Rectal smooth muscle tissue (tissue), 1 donor: ENCODE results near the gene BORCS5.
A peak's percentile ranks its signal among the peaks of the same experiment; 100 is the strongest.
"Not testable (repeated sequence)": the region's sequence is repeated elsewhere in the genome, so short reads cannot be mapped to it uniquely, and the experiment has no call there.

Experiments
- H3K27ac ChIP-seq: one replicate; pipeline ENCODE4 v1.7.0; 2013; ENCODE audit warnings: low read depth, low read length, inconsistent platforms
- H3K27me3 ChIP-seq: one replicate; pipeline ENCODE4 v1.7.0; 2013; ENCODE audit warnings: low read length; ENCODE audit not compliant: control insufficient read depth, insufficient read depth
- H3K36me3 ChIP-seq: one replicate; pipeline ENCODE4 v1.7.0; 2013; ENCODE audit warnings: low read length; ENCODE audit not compliant: control insufficient read depth, insufficient read depth
- H3K4me1 ChIP-seq: one replicate; pipeline ENCODE4 v1.7.0; 2013; ENCODE audit warnings: low read length; ENCODE audit not compliant: control insufficient read depth, insufficient read depth
- H3K4me3 ChIP-seq: one replicate; pipeline ENCODE4 v1.7.0; 2013; ENCODE audit warnings: low read length
- H3K9ac ChIP-seq: one replicate; pipeline ENCODE4 v1.7.0; 2013; ENCODE audit warnings: low read length

BORCS5 gene

DNA sequence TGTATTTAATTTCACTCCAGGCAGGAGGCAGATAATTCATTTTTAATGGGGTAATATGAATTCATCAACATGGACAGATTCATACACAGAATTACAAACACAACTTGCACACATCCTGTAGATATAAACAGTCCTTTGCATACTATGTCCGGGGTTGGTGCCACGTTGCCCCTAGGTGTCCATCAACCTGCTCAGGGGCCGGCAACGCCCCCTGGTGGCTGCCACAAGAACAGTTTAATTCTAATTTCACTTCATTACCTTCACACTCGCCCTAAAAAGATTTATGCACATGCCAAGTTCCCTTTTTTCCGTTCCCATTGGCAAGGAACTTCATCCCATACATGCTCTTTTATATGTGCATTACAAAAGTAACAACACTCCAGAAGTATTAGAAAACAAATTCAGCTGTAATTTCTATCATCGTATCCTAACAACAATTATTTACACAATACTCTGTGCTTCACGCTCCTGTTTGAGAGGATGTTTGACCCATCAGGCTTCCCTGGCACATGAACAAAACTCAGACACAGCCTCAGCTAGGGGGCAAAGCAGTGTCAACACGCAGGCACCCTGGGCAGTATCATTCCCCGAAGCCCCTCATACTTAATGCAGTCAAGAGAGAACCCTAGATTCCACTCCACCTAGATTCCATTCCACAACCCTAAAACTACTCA lies 22.4 kb upstream of the BORCS5 start:
- Histone ChIP-seq H3K9ac (no peak overlapping the region), H3K36me3 (no peaks in the 10 kb centered on the region), H3K27me3 (no peaks in the 10 kb centered on the region), H3K4me1 (peaks cover 4% of the 10 kb centered on the region), H3K4me3 (no peak overlapping the region), H3K27ac (no peak overlapping the region)

DNA sequence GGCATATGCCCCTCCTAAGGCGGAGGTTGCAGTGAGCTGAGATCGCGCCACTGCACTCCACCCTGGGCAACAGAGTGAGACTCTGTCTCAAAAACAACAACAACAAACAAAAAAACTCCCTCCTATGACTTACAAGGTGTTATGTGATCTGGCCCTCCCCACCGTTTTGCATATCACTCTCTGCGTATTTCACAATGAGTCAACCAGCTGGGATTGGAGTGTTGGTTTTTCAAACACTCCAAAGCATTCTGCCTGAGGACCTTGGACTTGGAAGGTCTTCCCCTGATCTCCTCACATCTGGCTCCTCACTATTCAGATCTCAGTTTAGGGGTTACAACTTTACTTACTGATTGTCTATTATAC lies 20.8 kb upstream of the BORCS5 start:
- Histone ChIP-seq H3K27me3 (no peaks in the 10 kb centered on the region), H3K36me3 (no peaks in the 10 kb centered on the region), H3K9ac (no peak overlapping the region), H3K4me1 (peaks cover 4% of the 10 kb centered on the region), H3K4me3 (no peak overlapping the region), H3K27ac (no peak overlapping the region)

DNA sequence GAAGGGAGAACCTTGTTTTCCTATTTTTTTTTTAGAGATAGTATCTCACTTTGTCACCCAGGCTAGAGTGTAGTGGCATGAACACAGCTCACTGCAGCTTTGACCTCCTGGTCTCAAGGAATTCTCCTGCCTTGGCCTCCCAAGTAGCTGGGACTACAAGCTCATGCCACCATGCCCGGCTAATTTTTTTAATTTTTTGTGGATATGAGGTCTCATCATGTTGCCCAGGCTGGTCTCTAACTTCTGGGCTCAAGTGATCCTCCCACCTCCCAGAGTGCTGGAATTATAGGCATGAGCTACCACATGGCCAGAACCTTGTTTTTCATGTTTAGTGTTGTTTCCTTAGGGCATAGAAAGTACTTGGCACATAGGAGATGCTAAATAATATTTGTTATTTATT lies 20.4 kb upstream of the BORCS5 start:
- H3K27ac ChIP-seq = no peak overlapping the region
- H3K9ac ChIP-seq = no peak overlapping the region
- H3K4me1 ChIP-seq = peaks cover 4% of the 10 kb centered on the region
- H3K4me3 ChIP-seq = no peak overlapping the region
- no peaks in the 10 kb centered on the region for H3K27me3 ChIP-seq
- H3K36me3 ChIP-seq = no peaks in the 10 kb centered on the region

DNA sequence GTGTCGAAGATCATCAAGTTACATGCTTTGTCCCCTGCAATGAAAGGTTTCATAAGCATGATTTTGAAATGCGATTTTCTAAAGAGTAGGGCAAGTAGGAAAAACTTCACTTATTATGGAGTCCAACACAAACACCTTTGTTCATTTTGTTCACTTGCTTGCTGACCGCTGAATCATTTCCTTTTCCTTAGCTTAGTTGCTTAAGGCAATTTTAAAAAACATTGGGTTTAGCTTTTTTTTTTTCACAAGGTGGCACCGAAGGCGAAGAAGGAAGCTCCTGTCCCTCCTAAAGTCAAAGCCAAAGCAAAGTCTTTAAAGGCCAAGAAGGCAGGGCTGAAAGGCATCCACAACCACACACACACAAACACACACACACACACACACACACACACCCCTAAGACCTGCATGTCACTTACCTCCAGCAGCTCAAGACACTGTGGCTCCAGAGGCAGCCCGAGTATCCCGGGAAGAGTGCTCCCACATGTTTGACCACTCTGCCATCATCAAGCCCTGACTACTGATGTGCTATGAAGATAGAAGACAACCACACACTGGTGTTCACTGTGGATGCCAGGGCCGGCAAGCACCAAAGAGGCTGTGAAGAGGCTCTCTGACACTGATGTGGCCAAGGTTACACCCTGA lies 18.2 kb upstream of the BORCS5 start:
- Histone ChIP-seq H3K4me1 (peaks cover 4% of the 10 kb centered on the region), H3K36me3 (no peaks in the 10 kb centered on the region), H3K27ac (no peak overlapping the region), H3K4me3 (no peak overlapping the region), H3K27me3 (no peaks in the 10 kb centered on the region), H3K9ac (no peak overlapping the region)

DNA sequence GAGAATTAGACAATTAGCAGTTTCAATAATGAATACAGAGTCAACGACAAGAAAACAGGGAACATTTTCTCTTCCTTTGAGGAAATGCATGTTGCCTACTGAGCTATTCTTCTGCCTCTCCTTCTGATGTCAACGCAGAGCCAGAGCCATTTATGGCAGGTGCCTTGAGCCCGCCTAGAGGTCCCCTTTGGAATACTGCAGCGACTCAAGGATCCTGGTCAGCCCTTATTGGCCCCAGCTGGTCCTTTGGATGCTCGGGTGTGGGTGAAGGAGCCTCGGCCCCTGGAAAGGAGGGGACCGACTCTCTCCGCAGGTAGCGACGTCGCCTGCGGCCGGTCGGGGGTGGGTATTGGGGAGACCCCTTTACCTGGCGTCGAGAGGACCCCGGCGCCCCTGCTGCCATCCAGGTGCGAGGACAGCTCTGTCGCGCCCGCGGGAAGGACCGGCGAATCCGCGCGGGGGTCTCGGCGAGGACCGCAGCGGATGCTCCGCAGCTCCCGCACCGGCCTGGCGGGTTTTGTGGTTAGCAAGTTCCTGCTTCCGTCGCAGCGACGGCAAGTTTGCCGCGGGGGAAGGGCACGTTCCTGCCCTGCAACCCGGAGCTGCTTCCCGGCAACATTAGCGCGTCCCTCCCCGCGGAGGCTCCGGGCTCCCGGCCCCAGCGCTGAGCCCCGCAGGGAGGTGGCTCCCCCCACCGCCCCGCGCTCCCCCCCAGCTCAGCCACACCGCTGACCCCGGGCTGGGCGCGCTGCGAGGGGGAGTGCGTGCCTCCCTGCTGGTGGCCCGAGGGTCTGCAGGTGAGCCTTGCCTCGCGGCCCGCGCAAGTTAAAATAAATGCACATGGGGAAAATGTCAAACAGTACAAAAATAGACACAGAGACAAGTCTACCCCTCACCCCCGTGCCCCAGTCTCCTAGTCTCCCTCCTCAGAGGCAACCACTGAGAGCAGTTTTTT lies 6.9 kb upstream of the BORCS5 start, which contains the start of gene MANSC1:
MANSC1 (minus strand) TSS at position 532 of the 955 bp plus-strand sequence. CDS start 6,928 bp downstream, outside the sequence.
- Histone ChIP-seq H3K4me3 (peak within 1 kb of the TSS; percentile 90), H3K4me1 (peaks cover 4% of the 10 kb centered on the region), H3K27me3 (no peaks in the 10 kb centered on the region), H3K36me3 (no peaks in the 10 kb centered on the region), H3K27ac (peak within 1 kb of the TSS; percentile 89), H3K9ac (peak within 1 kb of the TSS; percentile 81)

DNA sequence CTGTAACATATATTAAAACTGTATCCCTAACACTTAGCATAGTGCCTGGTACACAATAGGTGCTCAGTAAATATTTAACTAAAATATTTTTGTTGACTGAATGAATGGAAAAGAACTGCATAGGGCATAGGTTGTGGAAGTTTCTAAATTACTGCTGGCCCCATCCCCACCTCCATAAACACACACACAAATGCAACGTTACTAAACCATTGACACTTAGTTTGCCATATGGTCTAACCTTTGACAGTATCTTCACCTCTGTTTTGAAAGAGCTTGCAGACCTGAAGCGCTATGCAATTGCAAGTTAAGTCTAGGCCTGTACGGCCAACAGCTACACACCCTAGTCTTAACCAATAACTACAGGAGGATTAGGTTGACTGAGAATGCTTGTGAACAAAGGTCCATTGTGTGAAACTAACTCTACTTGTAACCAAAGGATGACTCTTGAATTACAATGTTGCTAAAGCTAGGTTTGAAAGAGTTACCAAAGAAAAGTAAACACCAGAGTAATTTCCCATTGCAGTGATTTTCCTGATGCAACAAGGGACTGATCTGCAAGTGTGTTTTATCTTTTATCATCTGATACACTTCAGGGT lies 5.9 kb upstream of the BORCS5 start:
- H3K27ac ChIP-seq = no peak overlapping the region
- peaks cover 4% of the 10 kb centered on the region for H3K4me1 ChIP-seq
- no peak overlapping the region for H3K9ac ChIP-seq
- no peak overlapping the region for H3K4me3 ChIP-seq
- H3K27me3 ChIP-seq = no peaks in the 10 kb centered on the region
- H3K36me3 ChIP-seq = no peaks in the 10 kb centered on the region

DNA sequence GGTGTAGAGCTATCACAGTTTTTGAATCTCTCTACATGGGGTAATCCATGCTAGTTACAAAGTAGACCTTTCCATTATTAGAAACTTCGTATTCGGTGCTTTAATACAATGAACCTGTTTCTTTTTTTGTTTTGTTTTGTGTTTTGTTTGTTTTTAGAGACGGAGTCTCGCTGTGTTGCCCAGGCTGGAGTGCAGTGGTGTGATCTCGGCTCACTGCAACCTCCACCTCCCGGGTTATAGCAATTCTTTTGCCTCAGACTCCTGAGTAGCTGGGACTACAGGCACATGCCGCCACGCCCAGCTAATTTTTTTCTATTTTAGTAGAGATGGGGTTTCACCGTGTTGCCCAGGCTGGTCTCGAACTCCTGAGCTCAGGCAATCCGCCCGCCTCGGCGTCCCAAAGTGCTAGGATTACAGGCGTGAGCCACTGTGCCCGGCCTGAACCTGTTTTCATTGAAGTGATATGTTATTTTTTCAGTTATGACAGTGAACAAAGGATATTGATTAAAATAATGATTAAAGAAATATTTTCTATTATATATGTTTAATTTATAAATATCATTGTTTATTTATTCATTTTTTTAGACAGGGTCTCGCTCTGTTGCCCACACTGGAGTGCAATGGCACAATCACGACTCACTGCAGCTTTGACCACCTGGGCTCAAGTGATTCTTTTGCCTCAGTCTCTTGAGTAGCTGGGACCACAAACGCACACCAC lies 5.3 kb upstream of the BORCS5 start:
- not testable (repeated sequence) for H3K4me1 ChIP-seq, H3K9ac ChIP-seq, H3K36me3 ChIP-seq, H3K27ac ChIP-seq, H3K4me3 ChIP-seq, H3K27me3 ChIP-seq

DNA sequence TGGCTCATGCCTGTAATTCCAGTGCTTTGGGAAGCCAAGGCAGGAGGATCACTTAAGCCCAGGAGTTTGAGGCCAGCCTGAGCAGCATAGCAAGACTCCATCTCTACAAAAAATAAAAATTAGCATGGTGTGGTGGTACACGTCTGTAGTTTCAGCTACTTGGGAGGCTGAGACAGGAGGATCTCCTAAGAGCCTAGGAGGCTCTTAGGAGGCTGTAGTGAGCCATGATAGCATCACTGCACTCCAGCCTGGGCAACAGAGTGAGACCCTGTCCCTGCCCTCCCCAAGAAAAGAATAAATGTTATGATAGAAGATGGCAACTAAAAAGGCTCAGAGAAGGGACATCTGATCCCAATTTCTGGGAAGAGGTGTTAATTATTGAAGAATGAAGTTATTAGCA lies 3.6 kb upstream of the BORCS5 start:
- no peak overlapping the region for H3K9ac ChIP-seq
- peaks cover 11% of the 10 kb centered on the region for H3K4me1 ChIP-seq
- H3K27ac ChIP-seq = no peak overlapping the region
- H3K36me3 ChIP-seq = no peaks in the 10 kb centered on the region
- H3K4me3 ChIP-seq = no peak overlapping the region
- H3K27me3 ChIP-seq = no peaks in the 10 kb centered on the region

DNA sequence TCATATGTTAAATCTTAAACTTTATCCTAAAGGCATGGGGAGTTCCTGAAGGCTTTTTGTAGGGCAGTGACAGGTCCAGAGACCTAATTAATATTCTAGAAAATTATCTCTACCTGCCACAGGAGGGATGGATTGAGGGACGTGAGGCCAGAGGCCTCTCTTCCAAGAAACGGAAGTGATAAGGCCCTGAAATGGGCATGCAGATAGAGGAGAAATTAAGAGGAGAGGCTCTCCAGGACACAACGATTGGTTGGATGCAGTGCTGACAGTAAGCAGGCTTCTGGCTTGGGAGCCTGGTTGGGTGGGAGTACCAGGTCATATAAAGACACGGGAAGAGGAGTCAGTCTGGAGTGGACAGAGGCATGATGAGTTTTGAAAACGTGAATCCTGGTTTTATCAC lies 3.1 kb upstream of the BORCS5 start:
- H3K36me3 ChIP-seq = no peaks in the 10 kb centered on the region

DNA sequence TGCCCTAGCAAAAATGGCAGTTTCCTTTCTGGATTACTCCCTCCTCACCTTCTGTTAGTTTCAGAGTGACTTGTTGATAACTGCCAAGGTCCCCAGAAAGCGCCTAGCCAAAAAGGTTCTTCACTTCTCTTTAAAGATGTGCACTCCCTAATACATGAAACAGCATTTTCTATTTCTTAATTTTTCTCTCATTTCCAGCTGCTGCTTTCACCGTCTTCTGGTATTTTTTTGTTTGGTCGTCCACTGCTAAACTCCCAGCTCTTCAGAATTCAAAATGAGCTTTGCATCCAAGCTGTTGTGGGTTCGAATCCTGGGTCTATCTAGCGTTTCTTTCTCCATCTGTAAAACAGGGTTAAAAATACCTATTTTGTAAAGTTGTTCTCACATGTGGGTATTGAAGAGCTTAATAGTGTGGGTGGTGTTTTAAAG lies 397 bp upstream of the BORCS5 start:
- Histone ChIP-seq H3K9ac (no peak overlapping the region), H3K4me1 (peaks cover 8% of the 10 kb centered on the region), H3K4me3 (peak overlapping the region; percentile 95), H3K36me3 (no peaks in the 10 kb centered on the region), H3K27me3 (no peaks in the 10 kb centered on the region), H3K27ac (peak overlapping the region; percentile 97)

More for the DNA sequence above, 3.1 kb upstream of the BORCS5 start:
- no peak overlapping the region for H3K4me3 ChIP-seq
- no peak overlapping the region for H3K9ac ChIP-seq
- no peak overlapping the region for H3K27ac ChIP-seq
- peaks cover 12% of the 10 kb centered on the region for H3K4me1 ChIP-seq
- H3K27me3 ChIP-seq = no peaks in the 10 kb centered on the region

DNA sequence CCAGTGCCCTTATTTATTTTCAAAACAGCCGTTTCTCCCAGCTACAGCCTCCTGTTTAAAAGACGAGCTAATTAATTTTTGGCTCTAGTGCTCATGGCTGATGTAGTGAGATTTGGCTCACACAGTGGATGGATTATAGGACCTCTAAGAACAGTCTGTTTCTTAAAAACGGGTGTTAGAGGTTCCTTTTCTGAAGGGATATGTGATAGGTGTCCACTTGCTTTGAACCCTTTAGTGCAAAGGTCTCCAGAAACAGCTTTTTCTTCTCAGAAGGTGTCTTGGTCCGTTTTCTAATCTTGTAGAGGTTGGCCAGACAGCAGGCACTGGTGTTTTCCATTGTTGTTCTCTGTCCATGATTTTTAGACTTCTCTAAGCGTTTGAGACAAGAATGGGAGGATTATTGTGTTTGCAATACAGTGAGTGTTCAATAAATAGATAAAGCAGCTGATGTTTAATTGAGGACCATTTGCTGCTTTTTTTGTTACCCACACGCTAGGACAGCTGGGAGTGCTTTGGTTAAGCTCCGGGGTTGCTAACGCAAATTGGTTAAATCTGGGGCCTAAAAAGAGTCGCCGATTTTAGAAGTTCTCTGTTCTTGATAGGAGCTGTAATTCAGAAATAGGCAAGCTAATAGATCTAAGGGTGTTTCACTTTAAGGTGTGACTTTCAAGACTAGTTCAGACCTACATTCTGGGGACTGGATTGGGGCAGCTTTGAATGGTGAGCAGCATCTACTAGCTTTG lies 1.0 kb downstream of the BORCS5 start:
- peaks cover 8% of the 10 kb centered on the region for H3K4me1 ChIP-seq
- peaks cover 1% of the 10 kb centered on the region for H3K36me3 ChIP-seq
- peak overlapping the region; percentile 97 for H3K27ac ChIP-seq
- no peaks in the 10 kb centered on the region for H3K27me3 ChIP-seq
- H3K9ac ChIP-seq = peak overlapping the region; percentile 94
- peak overlapping the region; percentile 95 for H3K4me3 ChIP-seq
